IMR-90 (cell line): ENCODE results near the gene NGB. TPM values are rescaled to one million over a fixed set of nuclear protein-coding genes. Genes with fewer than 3 reads are reported as not detected.

Experiments
- ATAC-seq: fragments of 200-7000 bp; cut with Tn5 transposase; 2 replicates; pipeline ENCODE4 v1.9.1; 2020; ENCODE audit warnings: low read depth, mild to moderate bottlenecking, moderate library complexity
- BruUV-seq: library from RNA; stranded (reverse); fragments of 400-500 nt; replicated peaks from 2 replicates; lab custom pipeline; 2021; lab: Mats Ljungman, UMichigan
- CTCF ChIA-PET: fragments of 300-600 bp; formaldehyde crosslinking; extraction: SDS; loops from one replicate; lab custom pipeline; 2021; ENCODE audit warnings: antibody characterized with exemption; lab: Yijun Ruan, JAX
- POLR2A ChIA-PET: fragments of 300-600 bp; sonication (Branson Sonifier 250); formaldehyde crosslinking; loops from one replicate; lab custom pipeline; 2022; ENCODE audit warnings: antibody characterized with exemption; ENCODE audit not compliant: unreplicated experiment; lab: Charles Lee
- DNase-seq: peaks from one replicate; pipeline ENCODE4 v3.0.0; 2013
- H2AFZ ChIP-seq: replicated peaks from 2 replicates; pipeline ENCODE3; 2013; ENCODE audit warnings: low read length, mild to moderate bottlenecking; ENCODE audit not compliant: poor library complexity
- H2AK5ac ChIP-seq: 2 replicates; pipeline ENCODE4 v1.6.1; 2013; ENCODE audit warnings: low read depth, low read length, inconsistent platforms
- H2AK9ac ChIP-seq: replicated peaks from 2 replicates; pipeline ENCODE3; 2013; ENCODE audit warnings: mild to moderate bottlenecking, low read depth, low read length, moderate library complexity; ENCODE audit not compliant: poor library complexity
- H2BK120ac ChIP-seq: 2 replicates; pipeline ENCODE4 v1.6.1; 2013; ENCODE audit warnings: low read depth, low read length, inconsistent platforms
- H2BK15ac ChIP-seq: 3 replicates; pipeline ENCODE4 v1.6.1; 2013; ENCODE audit warnings: low read depth, low read length, inconsistent platforms
- H2BK20ac ChIP-seq: 2 replicates; pipeline ENCODE4 v1.6.1; 2013; ENCODE audit warnings: low read depth, mild to moderate bottlenecking, inconsistent platforms, low read length, moderate library complexity
- H2BK5ac ChIP-seq: 2 replicates; pipeline ENCODE4 v1.6.1; 2013; ENCODE audit warnings: mild to moderate bottlenecking, low read depth, low read length, inconsistent platforms; ENCODE audit not compliant: poor library complexity, severe bottlenecking
- H3K14ac ChIP-seq: replicated peaks from 2 replicates; pipeline ENCODE4 v1.6.1; 2013; ENCODE audit warnings: low read depth, low read length, inconsistent platforms
- H3K18ac ChIP-seq: 2 replicates; pipeline ENCODE4 v1.6.1; 2013; ENCODE audit warnings: low read depth, low read length, control low read depth
- H3K23ac ChIP-seq: 2 replicates; pipeline ENCODE4 v1.6.1; 2013; ENCODE audit warnings: low read depth, low read length, inconsistent platforms
- H3K27ac ChIP-seq: 2 replicates; pipeline ENCODE4 v1.5.1; 2013; ENCODE audit warnings: mild to moderate bottlenecking, control low read depth, low read length; ENCODE audit not compliant: insufficient read depth
- H3K27me3 ChIP-seq: 2 replicates; pipeline ENCODE4 v1.6.1; 2013; ENCODE audit warnings: low read length; ENCODE audit not compliant: control insufficient read depth, insufficient read depth
- H3K36me3 ChIP-seq: 2 replicates; pipeline ENCODE4 v1.6.1; 2013; ENCODE audit warnings: low read length, mixed read lengths; ENCODE audit not compliant: control insufficient read depth, insufficient read depth
- H3K4ac ChIP-seq: 2 replicates; pipeline ENCODE4 v1.6.1; 2013; ENCODE audit warnings: low read depth, low read length, inconsistent platforms
- H3K4me1 ChIP-seq: 2 replicates; pipeline ENCODE4 v1.6.1; 2013; ENCODE audit warnings: low read length, mixed read lengths; ENCODE audit not compliant: control insufficient read depth, insufficient read depth
- H3K4me2 ChIP-seq: 2 replicates; pipeline ENCODE4 v1.6.1; 2013; ENCODE audit warnings: low read depth, mild to moderate bottlenecking, control low read depth, low read length, moderate library complexity
- H3K4me3 ChIP-seq: 2 replicates; pipeline ENCODE4 v1.5.1; 2013; ENCODE audit warnings: low read depth, mild to moderate bottlenecking, control low read depth, low read length, moderate library complexity; ENCODE audit not compliant: insufficient read depth
- H3K56ac ChIP-seq: 2 replicates; pipeline ENCODE4 v1.6.1; 2013; ENCODE audit warnings: low read length, inconsistent platforms; ENCODE audit not compliant: insufficient read depth; ENCODE audit errors: extremely low read depth
- H3K79me1 ChIP-seq, 2 experiments: 2 replicates each; pipeline ENCODE4 v1.6.1; 2013; ENCODE audit warnings: low read length in 2 of 2, inconsistent platforms in 1 of 2, low read depth in 1 of 2
- H3K9ac ChIP-seq: 2 replicates; pipeline ENCODE4 v1.6.1; 2013; ENCODE audit warnings: low read depth, low read length, control low read depth
- H3K9me1 ChIP-seq: 2 replicates; pipeline ENCODE4 v1.6.1; 2013; ENCODE audit warnings: low read length, inconsistent platforms; ENCODE audit not compliant: insufficient read depth
- H3K9me3 ChIP-seq: 2 replicates; pipeline ENCODE4 v1.6.1; 2013; ENCODE audit warnings: low read length; ENCODE audit not compliant: control insufficient read depth, insufficient read depth
- H4K20me1 ChIP-seq: 2 replicates; pipeline ENCODE4 v1.6.1; 2013; ENCODE audit warnings: low read length, inconsistent platforms; ENCODE audit not compliant: insufficient read depth
- H4K5ac ChIP-seq: 2 replicates; pipeline ENCODE4 v1.6.1; 2013; ENCODE audit warnings: mild to moderate bottlenecking, low read depth, low read length, control low read depth
- H4K8ac ChIP-seq, 2 experiments: 2 replicates each; pipeline ENCODE4 v1.6.1; 2013; ENCODE audit warnings: low read depth in 2 of 2, low read length in 2 of 2, control low read depth in 1 of 2, inconsistent platforms in 1 of 2
- H4K91ac ChIP-seq: 2 replicates; pipeline ENCODE4 v1.6.1; 2013; ENCODE audit warnings: low read depth, low read length, inconsistent platforms; ENCODE audit not compliant: insufficient read depth
- BHLHE40 ChIP-seq: fragments of 150-350 bp; IDR thresholded peaks from 2 replicates; pipeline ENCODE4 v1.6.1; 2016; ENCODE audit warnings: mild to moderate bottlenecking, low read depth, low read length
- CEBPB ChIP-seq: IDR thresholded peaks from 2 replicates; pipeline ENCODE4 v1.6.1; 2012; ENCODE audit warnings: low read depth, low read length, improper control_type of control experiment
- CHD1 ChIP-seq: IDR thresholded peaks from 2 replicates; pipeline ENCODE4 v1.6.1; 2012; ENCODE audit warnings: low read depth, low read length, improper control_type of control experiment
- CTCF ChIP-seq: conservative IDR thresholded peaks from 2 replicates; pipeline ENCODE4 v1.5.1; 2012; ENCODE audit warnings: mild to moderate bottlenecking, low read depth, low read length, improper control_type of control experiment
- ELK1 ChIP-seq: fragments of 150-350 bp; IDR thresholded peaks from 2 replicates; pipeline ENCODE4 v1.6.1; 2016; ENCODE audit warnings: low read depth, mild to moderate bottlenecking, low read length, moderate library complexity, borderline replicate concordance
- FOS ChIP-seq: fragments of 150-350 bp; IDR thresholded peaks from 2 replicates; pipeline ENCODE4 v1.6.1; 2016; ENCODE audit warnings: low read depth, low read length
- MAFK ChIP-seq: IDR thresholded peaks from 2 replicates; pipeline ENCODE4 v1.6.1; 2012; ENCODE audit warnings: low read depth, low read length, improper control_type of control experiment
- MAZ ChIP-seq: IDR thresholded peaks from 2 replicates; pipeline ENCODE4 v1.6.1; 2012; ENCODE audit warnings: low read depth, mild to moderate bottlenecking, low read length, improper control_type of control experiment, moderate library complexity, borderline replicate concordance
- MXI1 ChIP-seq: IDR thresholded peaks from 2 replicates; pipeline ENCODE4 v1.6.1; 2012; ENCODE audit warnings: low read depth, mild to moderate bottlenecking, low read length, moderate library complexity, borderline replicate concordance
- NFE2L2 ChIP-seq: fragments of 150-350 bp; IDR thresholded peaks from 2 replicates; pipeline ENCODE4 v1.6.1; 2016; ENCODE audit warnings: low read depth, mild to moderate bottlenecking, low read length
- POLR2A ChIP-seq: IDR thresholded peaks from 2 replicates; pipeline ENCODE4 v1.6.1; 2012; ENCODE audit warnings: mild to moderate bottlenecking, low read depth, low read length
- RAD21 ChIP-seq: IDR thresholded peaks from 2 replicates; pipeline ENCODE4 v1.6.1; 2012; ENCODE audit warnings: low read length, improper control_type of control experiment
- RCOR1 ChIP-seq: IDR thresholded peaks from 2 replicates; pipeline ENCODE4 v1.6.1; 2012; ENCODE audit warnings: mild to moderate bottlenecking, low read length, improper control_type of control experiment; ENCODE audit not compliant: insufficient replicate concordance
- RFX5 ChIP-seq: IDR thresholded peaks from 2 replicates; pipeline ENCODE4 v1.8.0; 2012; ENCODE audit warnings: low read depth, mild to moderate bottlenecking, low read length, moderate library complexity
- SMC3 ChIP-seq: fragments of 150-350 bp; IDR thresholded peaks from 2 replicates; pipeline ENCODE4 v1.6.1; 2016; ENCODE audit warnings: low read depth, mild to moderate bottlenecking, antibody characterized with exemption, low read length, moderate library complexity
- USF2 ChIP-seq: fragments of 150-350 bp; IDR thresholded peaks from 2 replicates; pipeline ENCODE4 v1.6.1; 2017; ENCODE audit warnings: mild to moderate bottlenecking, antibody characterized with exemption, low read length, low read depth
- WGBS, 2 experiments: methylation state at CpG; one replicate each; pipeline versions ENCODE4 v1.1.5 to v1.1.7; 2013; ENCODE audit warnings: missing lambda C conversion rate in 2 of 2; ENCODE audit not compliant: insufficient read length in 1 of 2; ENCODE audit errors: extremely low coverage in 2 of 2; 5-methylcytosine and 5-hydroxymethylcytosine counted together
- dilution Hi-C: fragments of 300-500 bp; cut with HindIII; formaldehyde crosslinking; loops from one replicate; pipeline ENCODE4 v1.14.3; 2018; ENCODE audit warnings: low sequenced_read_pairs; ENCODE audit not compliant: unreplicated experiment
- in situ Hi-C: fragments of 300-500 bp; cut with MboI; formaldehyde crosslinking; loops from 3 replicates; pipeline ENCODE4 v1.14.3; 2019; ENCODE audit warnings: low sequenced_read_pairs, inconsistent platforms, mixed read lengths
- intact Hi-C: fragments of 100-400 bp; cut with micrococcal nuclease; formaldehyde crosslinking; loops from 2 replicates; pipeline ENCODE4 v1.10.0; 2022
- polyA plus RNA-seq, 3 experiments: library from polyadenylated mRNA; depleted of rRNA; stranded (reverse); fragments of >200 nt; gene quantifications; 2 replicates each; pipeline ENCODE4 v1.2.3, GENCODE V29; 2012; ENCODE audit warnings: low replicate concordance in 1 of 3
- total RNA-seq: library from RNA; depleted of rRNA; stranded (reverse); fragments of >200 nt; gene quantifications from 2 replicates; pipeline ENCODE4 v1.2.3, GENCODE V29; 2012

The NGB gene
- total and polyA plus RNA-seq, 2 of the 4 experiments (the other 2 are of a cell fraction) = not detected

- WGBS, 2 experiments = 3% methylated on average over 5 of the region's 10 CpGs; no CpG with 5 or more reads in 1 of the 2 experiments
- Histone ChIP-seq H3K4me2 (no peak overlapping the region), H3K14ac (no peak overlapping the region), H3K4me3 (no peak overlapping the region), H3K9ac (no peak overlapping the region), H2BK15ac (no peak overlapping the region), H3K23ac (no peak overlapping the region), H3K27me3 (peaks cover 6% of the 10 kb centered on the region; the same call in 1 of the 2 replicates), H2BK5ac (no peak overlapping the region), H3K36me3 (no peaks in the 10 kb centered on the region), H3K56ac (no peak overlapping the region), H3K9me3 (no peaks in the 10 kb centered on the region), H4K5ac (no peak overlapping the region), H3K18ac (no peak overlapping the region), H3K79me1 (no peaks in the 10 kb centered on the region), H4K91ac (no peak overlapping the region), H2AFZ (no peak overlapping the region), H2BK120ac (no peak overlapping the region), H3K9me1 (no peaks in the 10 kb centered on the region), H3K4me1 (no peaks in the 10 kb centered on the region), H2BK20ac (no peak overlapping the region), H4K20me1 (no peaks in the 10 kb centered on the region), H2AK9ac (no peak overlapping the region), H3K4ac (no peak overlapping the region), H2AK5ac (no peak overlapping the region), H4K8ac (no peak overlapping the region), H3K27ac (no peak overlapping the region)
- DNase-seq = no peak
- ATAC-seq = no peak
- BruUV-seq = no TSS peak
- dilution Hi-C loops = no loop called here
- in situ Hi-C loops = no loop called here
- ChIA-PET POLR2A (no interaction called here), CTCF (no interaction called here)
- intact Hi-C loops = no loop called here
- TF ChIP-seq BHLHE40 = no peak
- TF ChIP-seq RFX5 = no peak
- TF ChIP-seq CHD1 = no peak
- TF ChIP-seq MXI1 = no peak
- TF ChIP-seq MAZ = no peak
- no peak for TF ChIP-seq CTCF
- TF ChIP-seq ELK1 = no peak
- TF ChIP-seq USF2 = no peak
- no peak for TF ChIP-seq MAFK
- no peak for TF ChIP-seq SMC3
- no peak for TF ChIP-seq CEBPB
- no peak for TF ChIP-seq RAD21
- TF ChIP-seq RCOR1 = no peak
- TF ChIP-seq POLR2A = no peak
- no peak for TF ChIP-seq NFE2L2
- no peak for TF ChIP-seq FOS
Measured at GRCh38 chr14:77222546-77223225, 48.3 kb downstream of the NGB start.
